SK-N-SH treated with all-trans-retinoic acid at 6 μM for 48 hours (cell line): Measurements from ENCODE around the gene FAF1.

Experiments used
- CREB5 ChIP-seq: fragments of 250-450 bp; sonication (Bioruptor Pico); IDR thresholded peaks from 2 replicates; pipeline ENCODE4 v1.5.1; 2020; ENCODE audit warnings: low read depth, mild to moderate bottlenecking, moderate library complexity
- CSRNP3 ChIP-seq: fragments of 250-450 bp; sonication (Bioruptor Pico); IDR thresholded peaks from 2 replicates; pipeline ENCODE4 v1.5.1; 2021; ENCODE audit warnings: mild to moderate bottlenecking, moderate library complexity
- PATZ1 ChIP-seq: fragments of 250-450 bp; sonication (Bioruptor Pico); IDR thresholded peaks from 2 replicates; pipeline ENCODE4 v1.8.0; 2020; ENCODE audit warnings: mild to moderate bottlenecking, moderate library complexity, borderline replicate concordance
- POU6F1 ChIP-seq: fragments of 250-450 bp; sonication (Bioruptor Pico); IDR thresholded peaks from 2 replicates; pipeline ENCODE4 v1.8.0; 2021; ENCODE audit warnings: low read depth, mild to moderate bottlenecking, moderate library complexity, borderline replicate concordance
- SNAI2 ChIP-seq: fragments of 250-450 bp; sonication (Bioruptor Pico); IDR thresholded peaks from 2 replicates; pipeline ENCODE4 v1.5.0; 2020; ENCODE audit warnings: mild to moderate bottlenecking, moderate library complexity
- TSHZ2 ChIP-seq: fragments of 250-450 bp; sonication (Bioruptor Pico); IDR thresholded peaks from 2 replicates; pipeline ENCODE4 v1.5.0; 2020; ENCODE audit warnings: mild to moderate bottlenecking, moderate library complexity
- ZC3H10 ChIP-seq: fragments of 250-450 bp; sonication (Bioruptor Pico); IDR thresholded peaks from 2 replicates; pipeline ENCODE4 v1.5.1; 2021; ENCODE audit warnings: mild to moderate bottlenecking, moderate library complexity
- ZFP30 ChIP-seq: fragments of 450-650 bp; formaldehyde crosslinking; IDR thresholded peaks from 2 replicates; pipeline ENCODE4 v1.5.0; 2022; ENCODE audit warnings: mild to moderate bottlenecking, moderate library complexity

GRCh38 chr1:50430010-50430405 lies 530.1 kb downstream of the FAF1 start:
- no peak for TF ChIP-seq CREB5 (CRISPR knock-in tag)
- no peak for TF ChIP-seq PATZ1 (CRISPR knock-in tag)
- no peak for TF ChIP-seq ZFP30 (CRISPR knock-in tag)
- TF ChIP-seq ZC3H10: no peak
- TF ChIP-seq CSRNP3 (CRISPR knock-in tag): no peak
- TF ChIP-seq POU6F1 (CRISPR knock-in tag): no peak
- no peak for TF ChIP-seq TSHZ2 (CRISPR knock-in tag)
- TF ChIP-seq SNAI2 (CRISPR knock-in tag): no peak
